Measurements from ENCODE around the gene WFDC8. TPM values are rescaled to one million over a fixed set of nuclear protein-coding genes. Genes with fewer than 3 reads are reported as not detected.
"Not testable (repeated sequence)": the region's sequence is repeated elsewhere in the genome, so short reads cannot be mapped to it uniquely, and the experiment has no call there.

WFDC8 gene
- total RNA-seq, 1 donor from 2014 or later, result not detected

GRCh38 chr20:45578231-45578630 is 853 bp downstream of the WFDC8 start:
- Mint-ChIP-seq H3K4me1 (ENCODE audit: unreplicated experiment) (no peaks in the 10 kb centered on the region), H3K27ac (ENCODE audit: unreplicated experiment) (no peak overlapping the region), H3K4me3 (ENCODE audit: unreplicated experiment) (no peak overlapping the region), H3K9me3 (ENCODE audit: unreplicated experiment) (no peaks in the 10 kb centered on the region), H3K27me3 (ENCODE audit: unreplicated experiment) (peaks cover 17% of the 10 kb centered on the region), H3K36me3 (ENCODE audit: unreplicated experiment) (no peaks in the 10 kb centered on the region)
- DNase-seq (ENCODE audit: extremely low spot score, unreplicated experiment), result no peak
- TF ChIP-seq CTCF (IDR thresholded peaks at IDR 0.05), result no peak

- no peak overlapping the region for H3K27ac Mint-ChIP-seq (ENCODE audit: unreplicated experiment)
- H3K36me3 Mint-ChIP-seq (ENCODE audit: unreplicated experiment), result no peaks in the 10 kb centered on the region
- peaks cover 14% of the 10 kb centered on the region for H3K27me3 Mint-ChIP-seq (ENCODE audit: unreplicated experiment)
- H3K4me3 Mint-ChIP-seq (ENCODE audit: unreplicated experiment), result no peak overlapping the region
- H3K9me3 Mint-ChIP-seq (ENCODE audit: unreplicated experiment), result no peaks in the 10 kb centered on the region
- no peak for DNase-seq (ENCODE audit: extremely low spot score, unreplicated experiment)
- no peaks in the 10 kb centered on the region for H3K4me1 Mint-ChIP-seq (ENCODE audit: unreplicated experiment)
- no peak for TF ChIP-seq CTCF (IDR thresholded peaks at IDR 0.05)
These were observed 2.1 kb downstream of the WFDC8 start for GRCh38 chr20:45576995-45577394.

- Mint-ChIP-seq H3K36me3 (ENCODE audit: unreplicated experiment) (no peaks in the 10 kb centered on the region), H3K27me3 (ENCODE audit: unreplicated experiment) (peaks cover 8% of the 10 kb centered on the region), H3K27ac (ENCODE audit: unreplicated experiment) (no peak overlapping the region), H3K4me1 (ENCODE audit: unreplicated experiment) (no peaks in the 10 kb centered on the region), H3K9me3 (ENCODE audit: unreplicated experiment) (no peaks in the 10 kb centered on the region), H3K4me3 (ENCODE audit: unreplicated experiment) (no peak overlapping the region)
- no peak for TF ChIP-seq CTCF (IDR thresholded peaks at IDR 0.05)
- no peak for DNase-seq (ENCODE audit: extremely low spot score, unreplicated experiment)
These were observed 3.2 kb downstream of the WFDC8 start for GRCh38 chr20:45575931-45576330.

GRCh38 chr20:45569650-45570049 is 9.4 kb downstream of the WFDC8 start:
- not testable (repeated sequence) for H3K4me1 Mint-ChIP-seq (ENCODE audit: unreplicated experiment); DNase-seq (ENCODE audit: extremely low spot score, unreplicated experiment); H3K9me3 Mint-ChIP-seq (ENCODE audit: unreplicated experiment); H3K27me3 Mint-ChIP-seq (ENCODE audit: unreplicated experiment); H3K4me3 Mint-ChIP-seq (ENCODE audit: unreplicated experiment); H3K36me3 Mint-ChIP-seq (ENCODE audit: unreplicated experiment); H3K27ac Mint-ChIP-seq (ENCODE audit: unreplicated experiment)

GRCh38 chr20:45564760-45565276 is 14.3 kb downstream of the WFDC8 start:
- H3K27me3 Mint-ChIP-seq (ENCODE audit: unreplicated experiment), result no peaks in the 10 kb centered on the region
- no peak for TF ChIP-seq CTCF (IDR thresholded peaks at IDR 0.05)
- no peaks in the 10 kb centered on the region for H3K36me3 Mint-ChIP-seq (ENCODE audit: unreplicated experiment)
- no peak overlapping the region for H3K27ac Mint-ChIP-seq (ENCODE audit: unreplicated experiment)
- DNase-seq (ENCODE audit: extremely low spot score, unreplicated experiment), result no peak
- H3K4me1 Mint-ChIP-seq (ENCODE audit: unreplicated experiment), result no peaks in the 10 kb centered on the region
- no peaks in the 10 kb centered on the region for H3K9me3 Mint-ChIP-seq (ENCODE audit: unreplicated experiment)
- H3K4me3 Mint-ChIP-seq (ENCODE audit: unreplicated experiment), result no peak overlapping the region

- Mint-ChIP-seq H3K9me3 (ENCODE audit: unreplicated experiment) (peaks cover 3% of the 10 kb centered on the region), H3K4me1 (ENCODE audit: unreplicated experiment) (no peaks in the 10 kb centered on the region), H3K27ac (ENCODE audit: unreplicated experiment) (no peak overlapping the region), H3K4me3 (ENCODE audit: unreplicated experiment) (no peak overlapping the region), H3K27me3 (ENCODE audit: unreplicated experiment) (no peaks in the 10 kb centered on the region), H3K36me3 (ENCODE audit: unreplicated experiment) (no peaks in the 10 kb centered on the region)
- no peak for TF ChIP-seq CTCF (IDR thresholded peaks at IDR 0.05)
- DNase-seq (ENCODE audit: extremely low spot score, unreplicated experiment), result no peak
These were observed 23.9 kb downstream of the WFDC8 start for GRCh38 chr20:45555198-45555597.

All from osteocyte (in vitro differentiated cells).